ENCODE results near the gene PFKFB4. TPM values are rescaled to one million over a fixed set of nuclear protein-coding genes. Genes with fewer than 3 reads are reported as not detected.

The PFKFB4 gene
- total RNA-seq, 2 experiments from 2014 or later: 0.98 to 2.5 TPM

DNA sequence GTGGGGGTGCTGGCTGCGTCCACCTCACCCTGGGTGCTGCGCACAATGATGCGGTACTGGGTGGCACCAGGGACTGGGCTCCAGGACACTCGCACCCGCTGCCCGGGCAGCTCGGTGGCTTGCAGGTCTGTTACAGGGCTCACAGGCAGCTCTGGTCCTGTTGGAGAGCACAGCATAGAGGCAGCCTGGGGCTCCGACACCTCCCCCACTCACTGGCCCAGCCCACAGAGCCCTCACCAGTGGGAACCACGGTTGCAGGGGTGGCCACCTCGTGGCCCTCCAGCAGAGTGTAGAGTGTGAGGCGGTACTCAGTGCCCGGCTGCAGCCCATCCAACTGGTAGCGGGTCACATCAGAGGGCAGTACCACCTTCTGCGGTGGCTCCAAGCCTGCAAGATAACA, 34.8 kb upstream of the PFKFB4 start:
- Histone ChIP-seq H3K4me3 (ENCODE audit: low read length) (no peak overlapping the region), H3K9me3 (ENCODE audit: control insufficient read depth in 1 of 2, insufficient read depth in 1 of 2, low read length in 2 of 2) (peaks cover 0 to 8% of the 10 kb centered on the region in 2 experiments), H3K27me3 (ENCODE audit: control insufficient read depth in 1 of 2, insufficient read depth in 2 of 2, low read length in 2 of 2) (peaks cover 11 to 33% of the 10 kb centered on the region in 2 experiments), H3K4me1 (ENCODE audit: insufficient read depth, low read length) (peaks cover 8% of the 10 kb centered on the region), H3K27ac (ENCODE audit: low read depth in 1 of 2, low read length in 2 of 2) (no peak overlapping the region), H3K36me3 (ENCODE audit: insufficient read depth, low read length) (no peaks in the 10 kb centered on the region)
- peaks cover 6% of the 10 kb centered on the region for H3K4me1 Mint-ChIP-seq (ENCODE audit: low read depth)
- intact Hi-C loops (cut with DNase I, micrococcal nuclease): no loop called here
- no peaks in the 10 kb centered on the region for H3K9me3 Mint-ChIP-seq
- ChIA-PET CTCF (no interaction called here), POLR2A (no interaction called here)
- ATAC-seq (ENCODE audit: poor library complexity) (no peak), DNase-seq (no peak)
- H3K27ac Mint-ChIP-seq: no peak overlapping the region
- H3K36me3 Mint-ChIP-seq (ENCODE audit: low read depth): no peaks in the 10 kb centered on the region
- H3K27me3 Mint-ChIP-seq: peaks cover 62% of the 10 kb centered on the region
- no peak overlapping the region for H3K4me3 Mint-ChIP-seq
- TF ChIP-seq, protein P1, sequence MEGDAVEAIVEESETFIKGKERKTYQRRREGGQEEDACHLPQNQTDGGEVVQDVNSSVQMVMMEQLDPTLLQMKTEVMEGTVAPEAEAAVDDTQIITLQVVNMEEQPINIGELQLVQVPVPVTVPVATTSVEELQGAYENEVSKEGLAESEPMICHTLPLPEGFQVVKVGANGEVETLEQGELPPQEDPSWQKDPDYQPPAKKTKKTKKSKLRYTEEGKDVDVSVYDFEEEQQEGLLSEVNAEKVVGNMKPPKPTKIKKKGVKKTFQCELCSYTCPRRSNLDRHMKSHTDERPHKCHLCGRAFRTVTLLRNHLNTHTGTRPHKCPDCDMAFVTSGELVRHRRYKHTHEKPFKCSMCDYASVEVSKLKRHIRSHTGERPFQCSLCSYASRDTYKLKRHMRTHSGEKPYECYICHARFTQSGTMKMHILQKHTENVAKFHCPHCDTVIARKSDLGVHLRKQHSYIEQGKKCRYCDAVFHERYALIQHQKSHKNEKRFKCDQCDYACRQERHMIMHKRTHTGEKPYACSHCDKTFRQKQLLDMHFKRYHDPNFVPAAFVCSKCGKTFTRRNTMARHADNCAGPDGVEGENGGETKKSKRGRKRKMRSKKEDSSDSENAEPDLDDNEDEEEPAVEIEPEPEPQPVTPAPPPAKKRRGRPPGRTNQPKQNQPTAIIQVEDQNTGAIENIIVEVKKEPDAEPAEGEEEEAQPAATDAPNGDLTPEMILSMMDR (IDR thresholded peaks at IDR 0.05): no peak

DNA sequence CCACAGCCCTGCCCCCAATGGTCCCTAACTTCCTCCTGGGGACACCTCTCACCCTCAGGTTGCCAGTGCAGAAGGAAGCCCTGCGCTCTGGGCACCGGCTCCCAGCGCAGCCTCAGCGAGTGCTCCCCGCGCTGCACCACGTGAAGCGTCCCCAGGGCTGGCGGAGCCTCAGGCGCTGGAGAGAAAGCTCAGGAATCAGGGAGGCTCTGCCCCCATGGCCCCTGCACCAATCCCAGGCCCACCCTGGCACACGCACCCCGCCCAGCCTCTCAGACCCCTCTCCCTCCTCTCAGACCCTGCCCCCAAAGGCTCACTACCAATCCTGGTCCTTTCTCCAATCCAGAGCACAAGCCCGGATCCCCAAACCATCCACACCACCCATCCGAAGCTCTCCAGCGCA, 31.6 kb upstream of the PFKFB4 start:
- TF ChIP-seq, protein P1 (IDR thresholded peaks at IDR 0.05): no peak
- H3K27me3 ChIP-seq (ENCODE audit: control insufficient read depth in 1 of 2, insufficient read depth in 2 of 2, low read length in 2 of 2): peaks cover 4 to 10% of the 10 kb centered on the region in 2 experiments
- Mint-ChIP-seq H3K9me3 (no peaks in the 10 kb centered on the region), H3K27ac (no peak overlapping the region), H3K27me3 (peaks cover 43% of the 10 kb centered on the region), H3K4me1 (ENCODE audit: low read depth) (no peaks in the 10 kb centered on the region), H3K4me3 (no peak overlapping the region), H3K36me3 (ENCODE audit: low read depth) (no peaks in the 10 kb centered on the region)
- H3K4me1 ChIP-seq (ENCODE audit: insufficient read depth, low read length): no peaks in the 10 kb centered on the region
- no peak for ATAC-seq (ENCODE audit: poor library complexity)
- no peak overlapping the region for H3K4me3 ChIP-seq (ENCODE audit: low read length)
- peaks cover 0 to 3% of the 10 kb centered on the region in 2 experiments for H3K9me3 ChIP-seq (ENCODE audit: control insufficient read depth in 1 of 2, insufficient read depth in 1 of 2, low read length in 2 of 2)
- ChIA-PET POLR2A (no interaction called here), CTCF (no interaction called here)
- intact Hi-C loops (cut with DNase I, micrococcal nuclease): no loop called here
- no peak for DNase-seq
- no peaks in the 10 kb centered on the region for H3K36me3 ChIP-seq (ENCODE audit: insufficient read depth, low read length)
- no peak overlapping the region for H3K27ac ChIP-seq (ENCODE audit: low read depth in 1 of 2, low read length in 2 of 2)

DNA sequence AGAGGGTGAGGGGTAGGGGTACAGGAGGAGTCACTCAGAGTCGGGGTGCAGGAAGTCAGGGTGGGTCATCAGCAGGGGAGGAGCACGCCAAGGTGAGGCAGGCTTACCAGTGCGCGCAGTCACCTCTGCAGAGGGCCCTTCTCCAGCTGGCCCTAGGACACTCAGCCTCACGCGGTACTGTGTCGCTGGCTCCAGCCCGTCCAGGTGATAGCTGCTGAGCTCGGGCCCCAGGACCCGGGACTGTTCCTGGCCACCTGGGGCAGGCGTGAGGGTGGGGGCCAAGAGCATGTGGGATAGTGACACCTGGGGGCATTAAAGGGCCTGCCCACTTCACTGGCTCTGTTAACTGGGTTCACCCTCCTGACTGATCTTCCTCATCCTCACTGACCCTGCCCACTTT, 31.1 kb upstream of the PFKFB4 start:
- ChIA-PET CTCF (no interaction called here), POLR2A (no interaction called here)
- intact Hi-C loops (cut with DNase I, micrococcal nuclease): no loop called here
- H3K27ac ChIP-seq (ENCODE audit: low read depth in 1 of 2, low read length in 2 of 2): no peak overlapping the region
- Mint-ChIP-seq H3K4me1 (ENCODE audit: low read depth) (no peaks in the 10 kb centered on the region), H3K36me3 (ENCODE audit: low read depth) (no peaks in the 10 kb centered on the region), H3K27ac (no peak overlapping the region), H3K27me3 (peaks cover 39% of the 10 kb centered on the region), H3K9me3 (no peaks in the 10 kb centered on the region), H3K4me3 (no peak overlapping the region)
- no peaks in the 10 kb centered on the region for H3K36me3 ChIP-seq (ENCODE audit: insufficient read depth, low read length)
- no peaks in the 10 kb centered on the region for H3K4me1 ChIP-seq (ENCODE audit: insufficient read depth, low read length)
- H3K27me3 ChIP-seq (ENCODE audit: control insufficient read depth in 1 of 2, insufficient read depth in 2 of 2, low read length in 2 of 2): peaks cover 4 to 5% of the 10 kb centered on the region in 2 experiments
- H3K9me3 ChIP-seq (ENCODE audit: control insufficient read depth in 1 of 2, insufficient read depth in 1 of 2, low read length in 2 of 2): peaks cover 0 to 3% of the 10 kb centered on the region in 2 experiments
- no peak for ATAC-seq (ENCODE audit: poor library complexity)
- H3K4me3 ChIP-seq (ENCODE audit: low read length): no peak overlapping the region
- TF ChIP-seq, protein P1 (IDR thresholded peaks at IDR 0.05): no peak
- no peak for DNase-seq
